UCSD-AML1 (cell line): Measurements from ENCODE around the gene LVRN.

ENCODE experiments used
- DNase-seq: peaks from one replicate; lab custom pipeline; 2025; ENCODE audit not compliant: unreplicated experiment; lab: John Stamatoyannopoulos, UW

The LVRN gene

GRCh38 chr5:115954144-115954543 is 8.1 kb upstream of the LVRN start:
- DNase-seq: no peak

GRCh38 chr5:115956957-115957356 is 5.3 kb upstream of the LVRN start:
- no peak for DNase-seq

- no peak for DNase-seq
These were observed 665 bp upstream of the LVRN start for GRCh38 chr5:115961381-115962238.

- DNase-seq: no peak
These were observed 509 bp downstream of the LVRN start for GRCh38 chr5:115962565-115963402.

- no peak for DNase-seq
These were observed 1.3 kb downstream of the LVRN start for GRCh38 chr5:115963566-115963965.

- DNase-seq: no peak
These were observed 6.5 kb downstream of the LVRN start for GRCh38 chr5:115968770-115969169.

GRCh38 chr5:115977096-115977495 is 14.8 kb downstream of the LVRN start:
- no peak for DNase-seq

- DNase-seq: no peak
These were observed 15.7 kb downstream of the LVRN start for GRCh38 chr5:115977988-115978387.

GRCh38 chr5:115978779-115979178 is 16.5 kb downstream of the LVRN start:
- DNase-seq: no peak

GRCh38 chr5:115979201-115980041 is 17.1 kb downstream of the LVRN start:
- no peak for DNase-seq

GRCh38 chr5:115983519-115983918 is 21.2 kb downstream of the LVRN start:
- no peak for DNase-seq

GRCh38 chr5:115985802-115986757 is 23.8 kb downstream of the LVRN start:
- no peak for DNase-seq

- DNase-seq: no peak
These were observed 25.7 kb downstream of the LVRN start for GRCh38 chr5:115988002-115988401.

GRCh38 chr5:115992848-115993350 is 30.6 kb downstream of the LVRN start:
- DNase-seq: no peak

GRCh38 chr5:115995351-115995750 is 33.1 kb downstream of the LVRN start:
- DNase-seq: no peak

- DNase-seq: no peak
These were observed 40.0 kb downstream of the LVRN start for GRCh38 chr5:116002116-116002906.

GRCh38 chr5:116004248-116004647 is 42.0 kb downstream of the LVRN start:
- DNase-seq: no peak

GRCh38 chr5:116009806-116010205 is 47.5 kb downstream of the LVRN start:
- DNase-seq: no peak

- DNase-seq: no peak
These were observed 48.8 kb downstream of the LVRN start for GRCh38 chr5:116011046-116011445.
